PFSK-1 (cell line): ENCODE results near the gene POLE4.

Experiments
- FOXP2 ChIP-seq: optimal IDR thresholded peaks from 2 replicates; pipeline ENCODE3; 2011; ENCODE audit warnings: borderline replicate concordance, control low read depth, inconsistent platforms; ENCODE audit not compliant: insufficient read depth; ENCODE audit errors: extremely low read length, extremely low read depth
- POLR2AphosphoS5 ChIP-seq: IDR thresholded peaks from 2 replicates; pipeline ENCODE4 v1.6.1; 2012; ENCODE audit warnings: low read depth, mild to moderate bottlenecking, control low read depth, low read length, moderate library complexity
- REST ChIP-seq, 2 experiments: IDR thresholded peaks; 2 replicates each; pipeline versions ENCODE4 v1.6.1 to v1.8.0; 2011 to 2012; ENCODE audit warnings: low read depth in 2 of 2, low read length in 2 of 2, control low read depth in 1 of 2, inconsistent platforms in 1 of 2, mild to moderate bottlenecking in 1 of 2, moderate library complexity in 1 of 2; ENCODE audit not compliant: insufficient read depth in 1 of 2
- SIN3A ChIP-seq: IDR thresholded peaks from 2 replicates; pipeline ENCODE4 v1.6.1; 2012; ENCODE audit warnings: mild to moderate bottlenecking, low read length, moderate library complexity, borderline replicate concordance; ENCODE audit not compliant: insufficient read depth
- TAF1 ChIP-seq: IDR thresholded peaks from 2 replicates; pipeline ENCODE4 v1.6.1; 2012; ENCODE audit warnings: low read length, control low read depth, borderline replicate concordance; ENCODE audit not compliant: insufficient read depth

POLE4 gene

GRCh38 chr2:74917702-74918619 lies 40.5 kb upstream of the POLE4 start:
- no peak for TF ChIP-seq SIN3A
- no peak for TF ChIP-seq TAF1
- TF ChIP-seq POLR2AphosphoS5 = no peak
- no peak for TF ChIP-seq REST (IDR thresholded peaks at IDR 0.05; ENCODE audit: insufficient read depth in 1 of 2, low read depth in 2 of 2, low read length in 2 of 2)
- TF ChIP-seq FOXP2 = no peak

- no peak for TF ChIP-seq FOXP2
- TF ChIP-seq POLR2AphosphoS5 = no peak
- TF ChIP-seq TAF1 = no peak
- TF ChIP-seq REST (IDR thresholded peaks at IDR 0.05; ENCODE audit: insufficient read depth in 1 of 2, low read depth in 2 of 2, low read length in 2 of 2) = no peak
- no peak for TF ChIP-seq SIN3A
Observed at GRCh38 chr2:74919827-74920226, 38.6 kb upstream of the POLE4 start.

- no peak for TF ChIP-seq SIN3A
- TF ChIP-seq FOXP2 = no peak
- TF ChIP-seq POLR2AphosphoS5 = no peak
- no peak for TF ChIP-seq TAF1
- no peak for TF ChIP-seq REST (IDR thresholded peaks at IDR 0.05; ENCODE audit: insufficient read depth in 1 of 2, low read depth in 2 of 2, low read length in 2 of 2)
Observed at GRCh38 chr2:74921236-74921736, 37.2 kb upstream of the POLE4 start.

GRCh38 chr2:74922592-74923227 lies 35.7 kb upstream of the POLE4 start:
- TF ChIP-seq REST (IDR thresholded peaks at IDR 0.05; ENCODE audit: insufficient read depth in 1 of 2, low read depth in 2 of 2, low read length in 2 of 2) = no peak
- no peak for TF ChIP-seq FOXP2
- TF ChIP-seq TAF1 = no peak
